H9 (cell line): Measurements from ENCODE around the gene TMEM134. TPM values are rescaled to one million over a fixed set of nuclear protein-coding genes. Genes with fewer than 3 reads are reported as not detected.
A peak's percentile ranks its signal among the peaks of the same experiment; 100 is the strongest.

Experiments
- DNase-seq: peaks from one replicate; pipeline ENCODE4 v3.0.0-alpha.2; 2017
- H2AFZ ChIP-seq: one replicate; pipeline ENCODE4 v1.6.1; 2013; ENCODE audit warnings: mild to moderate bottlenecking, low read length, control low read depth, moderate library complexity
- H2AK5ac ChIP-seq: 2 replicates; pipeline ENCODE4 v1.6.1; 2013; ENCODE audit warnings: low read length, control low read depth, mixed read lengths; ENCODE audit not compliant: insufficient read length
- H2BK120ac ChIP-seq: one replicate; pipeline ENCODE4 v1.6.1; 2013; ENCODE audit warnings: low read depth, mild to moderate bottlenecking, low read length, control low read depth, inconsistent platforms; ENCODE audit not compliant: poor library complexity, severe bottlenecking
- H2BK12ac ChIP-seq: 2 replicates; pipeline ENCODE4 v1.6.1; 2013; ENCODE audit warnings: low read length, control low read depth, mixed read lengths, low read depth; ENCODE audit not compliant: insufficient read length
- H2BK15ac ChIP-seq: 2 replicates; pipeline ENCODE4 v1.6.1; 2013; ENCODE audit warnings: low read depth, low read length, control low read depth
- H2BK20ac ChIP-seq: one replicate; pipeline ENCODE4 v1.6.1; 2013; ENCODE audit warnings: low read depth, mild to moderate bottlenecking, low read length, control low read depth, inconsistent platforms; ENCODE audit not compliant: poor library complexity, severe bottlenecking
- H2BK5ac ChIP-seq: 2 replicates; pipeline ENCODE4 v1.6.1; 2013; ENCODE audit warnings: low read length, control low read depth, mixed read lengths; ENCODE audit not compliant: insufficient read length
- H3K14ac ChIP-seq: 2 replicates; pipeline ENCODE4 v1.6.1; 2013; ENCODE audit warnings: low read length, control low read depth; ENCODE audit not compliant: insufficient read depth
- H3K18ac ChIP-seq: 2 replicates; pipeline ENCODE4 v1.6.1; 2013; ENCODE audit warnings: low read depth, mild to moderate bottlenecking, mixed read lengths, low read length, control low read depth; ENCODE audit not compliant: insufficient read length
- H3K23ac ChIP-seq: 2 replicates; pipeline ENCODE4 v1.6.1; 2013; ENCODE audit warnings: low read length, control low read depth, mixed read lengths, low read depth; ENCODE audit not compliant: insufficient read length
- H3K23me2 ChIP-seq: 2 replicates; pipeline ENCODE4 v1.6.1; 2013; ENCODE audit warnings: low read depth, mild to moderate bottlenecking, mixed read lengths, low read length, control low read depth; ENCODE audit not compliant: insufficient read length, poor library complexity, severe bottlenecking
- H3K27ac ChIP-seq: 2 replicates; pipeline ENCODE4 v1.5.1; 2013; ENCODE audit warnings: low read length, control low read depth, mixed read lengths, low read depth; ENCODE audit not compliant: insufficient read length
- H3K27me3 ChIP-seq: 2 replicates; pipeline ENCODE4 v1.6.1; 2013; ENCODE audit warnings: low read length, control low read depth, inconsistent platforms; ENCODE audit not compliant: insufficient read depth
- H3K4ac ChIP-seq: 2 replicates; pipeline ENCODE4 v1.6.1; 2013; ENCODE audit warnings: low read depth, mild to moderate bottlenecking, control low read depth, inconsistent platforms, low read length, moderate library complexity
- H3K4me1 ChIP-seq: 2 replicates; pipeline ENCODE4 v1.6.1; 2013; ENCODE audit warnings: low read length, control low read depth, inconsistent platforms; ENCODE audit not compliant: insufficient read depth
- H3K4me2 ChIP-seq: 2 replicates; pipeline ENCODE4 v1.6.1; 2013; ENCODE audit warnings: low read length, control low read depth, mixed read lengths; ENCODE audit not compliant: insufficient read length, insufficient read depth
- H3K56ac ChIP-seq: 2 replicates; pipeline ENCODE4 v1.6.1; 2013; ENCODE audit warnings: low read depth, mild to moderate bottlenecking, mixed read lengths, low read length, control low read depth; ENCODE audit not compliant: insufficient read length
- H3K79me1 ChIP-seq: 2 replicates; pipeline ENCODE4 v1.6.1; 2013; ENCODE audit warnings: low read depth, mild to moderate bottlenecking, moderate library complexity, low read length, control low read depth, inconsistent platforms; ENCODE audit not compliant: insufficient read depth, poor library complexity, severe bottlenecking
- H3K79me2 ChIP-seq: 2 replicates; pipeline ENCODE4 v1.6.1; 2013; ENCODE audit warnings: low read length, control low read depth, inconsistent platforms; ENCODE audit not compliant: insufficient read depth
- H3K9ac ChIP-seq: 2 replicates; pipeline ENCODE4 v1.6.1; 2013; ENCODE audit warnings: low read length, control low read depth, mixed read lengths; ENCODE audit not compliant: insufficient read length; ENCODE audit errors: extremely low read depth
- H3K9me3 ChIP-seq: one replicate; pipeline ENCODE4 v1.6.1; 2013; ENCODE audit warnings: low read depth, low read length, inconsistent platforms; ENCODE audit not compliant: control insufficient read depth
- H3T11ph ChIP-seq: one replicate; pipeline ENCODE4 v1.6.1; 2013; ENCODE audit warnings: mild to moderate bottlenecking, low read length, control low read depth, inconsistent platforms
- H4K20me1 ChIP-seq: one replicate; pipeline ENCODE4 v1.6.1; 2013; ENCODE audit not compliant: control insufficient read depth, insufficient read length, insufficient read depth
- H4K5ac ChIP-seq: 2 replicates; pipeline ENCODE4 v1.6.1; 2013; ENCODE audit warnings: low read depth, mild to moderate bottlenecking, mixed read lengths, low read length, control low read depth; ENCODE audit not compliant: insufficient read length
- H4K8ac ChIP-seq: replicated peaks from 2 replicates; pipeline ENCODE4 v1.6.1; 2013; ENCODE audit warnings: low read length, control low read depth, mixed read lengths, low read depth; ENCODE audit not compliant: insufficient read length
- H4K91ac ChIP-seq: 2 replicates; pipeline ENCODE4 v1.6.1; 2013; ENCODE audit warnings: low read depth, mild to moderate bottlenecking, moderate library complexity, mixed read lengths, low read length, control low read depth; ENCODE audit not compliant: insufficient read length
- H3K27ac Mint-ChIP-seq, 3 experiments: 2 replicates in 2 of 3; 3 replicates in 1 of 3; pipeline ENCODE4 v1.8.0; 2020 to 2021; ENCODE audit warnings: mixed read lengths in 3 of 3, mild to moderate bottlenecking in 1 of 3, moderate library complexity in 1 of 3
- H3K27me3 Mint-ChIP-seq: 2 replicates; pipeline ENCODE4 v1.8.0; 2021; ENCODE audit warnings: low read depth, mild to moderate bottlenecking, moderate library complexity, mixed read lengths
- H3K36me3 Mint-ChIP-seq, 3 experiments: 2 replicates in 2 of 3; 3 replicates in 1 of 3; pipeline ENCODE4 v1.8.0; 2020 to 2021; ENCODE audit warnings: low read depth in 3 of 3, mixed read lengths in 3 of 3; ENCODE audit not compliant: insufficient read depth in 1 of 3
- H3K4me1 Mint-ChIP-seq, 2 experiments: 2 replicates each; pipeline ENCODE4 v1.8.0; 2020; ENCODE audit warnings: mixed read lengths in 2 of 2
- H3K4me3 Mint-ChIP-seq, 2 experiments: 2 replicates in 1 of 2; 3 replicates in 1 of 2; pipeline ENCODE4 v1.8.0; 2020 to 2021; ENCODE audit warnings: mild to moderate bottlenecking in 2 of 2, mixed read lengths in 2 of 2, moderate library complexity in 1 of 2
- H3K9me3 Mint-ChIP-seq, 2 experiments: 2 replicates in 1 of 2; 3 replicates in 1 of 2; pipeline ENCODE4 v1.8.0; 2020; ENCODE audit warnings: mild to moderate bottlenecking in 2 of 2, mixed read lengths in 2 of 2, moderate library complexity in 1 of 2
- whole genome bisulfite sequencing: extraction: QIAGEN DNeasy Blood & Tissue Kit; methylation state at CpG from one replicate; pipeline ENCODE4 v1.1.7; 2013; ENCODE audit warnings: missing lambda C conversion rate, low lambda C conversion rate, mixed read lengths; ENCODE audit not compliant: insufficient read length; ENCODE audit errors: extremely low coverage; 5-methylcytosine and 5-hydroxymethylcytosine counted together
- total RNA-seq: library from RNA; stranded (reverse); gene quantifications from 2 replicates; pipeline ENCODE4 v1.2.1, GENCODE V29; 2021
- TF ChIP-seq, protein P1 (sequence below): fragments of 200-600 bp; sonication (generic); conservative IDR thresholded peaks from 3 replicates; pipeline ENCODE4 v1.8.0; 2021; ENCODE audit warnings: antibody characterized with exemption, mild to moderate bottlenecking

The TMEM134 gene
- total RNA-seq, 1 experiment from 2014 or later: 53.6 TPM

DNA sequence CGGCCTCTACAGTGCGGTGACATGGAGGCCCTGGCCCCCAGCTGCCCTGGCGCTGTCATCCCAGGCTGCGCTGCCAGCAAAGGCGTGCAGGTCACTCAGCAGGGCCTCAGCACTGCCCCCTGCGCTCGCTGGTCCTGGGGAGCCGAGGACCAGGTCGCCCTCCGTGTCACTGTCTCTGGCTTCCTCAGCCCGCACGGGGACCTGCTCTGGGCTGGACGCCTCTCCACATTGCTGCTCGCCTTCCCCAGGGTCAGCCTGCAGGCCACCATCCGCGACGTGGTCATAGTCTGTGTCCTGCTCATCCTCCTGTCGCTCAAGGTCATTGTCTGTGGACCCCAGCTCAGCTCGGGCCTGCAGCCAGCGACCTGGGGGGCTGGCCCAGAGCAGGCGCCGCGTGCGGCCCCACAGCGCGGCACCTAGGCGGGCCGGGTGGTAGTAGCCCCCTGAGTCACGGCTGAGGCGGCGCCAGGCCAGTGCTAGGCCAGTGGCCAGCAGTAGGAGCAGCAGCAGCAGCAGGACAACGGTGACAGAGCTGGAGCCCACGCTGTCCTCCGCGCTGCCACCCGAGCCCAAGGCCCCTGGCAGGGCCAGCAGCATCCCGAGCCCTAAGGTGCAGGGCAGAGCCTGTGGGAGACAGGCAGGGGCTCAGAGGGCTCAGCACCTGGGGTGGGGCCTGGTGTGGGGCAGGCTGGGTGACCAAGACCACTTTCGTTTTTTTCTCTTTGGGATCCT, 33.2 kb downstream of the TMEM134 start:
- Histone ChIP-seq H4K91ac (peak overlapping the region; percentile 5), H2BK120ac (peak overlapping the region; percentile 8), H3K4me2 (no peak overlapping the region), H3K79me1 (no peaks in the 10 kb centered on the region), H2BK5ac (no peak overlapping the region), H3K18ac (peak overlapping the region; percentile 47), H3K23ac (no peak overlapping the region), H3K4ac (no peak overlapping the region), H2BK20ac (no peak overlapping the region), H4K5ac (no peak overlapping the region), H3K79me2 (no peaks in the 10 kb centered on the region), H3K4me1 (no peaks in the 10 kb centered on the region; the same call in 1 of the 2 replicates), H3K27me3 (no peaks in the 10 kb centered on the region), H3T11ph (no peak overlapping the region), H3K9me3 (no peaks in the 10 kb centered on the region), H2BK15ac (no peak overlapping the region), H4K8ac (no peak overlapping the region), H3K14ac (peak overlapping the region; percentile 18; the same call in 1 of the 2 replicates), H3K9ac (no peak overlapping the region), H2AFZ (no peak overlapping the region), H2BK12ac (no peak overlapping the region), H3K23me2 (no peaks in the 10 kb centered on the region), H3K27ac (no peak overlapping the region), H2AK5ac (no peak overlapping the region), H3K56ac (no peak overlapping the region), H4K20me1 (no peaks in the 10 kb centered on the region)
- no peak for DNase-seq
- no peaks in the 10 kb centered on the region; the same call in 1 of the 2 replicates for H3K27me3 Mint-ChIP-seq
- H3K9me3 Mint-ChIP-seq: no peaks in the 10 kb centered on the region
- WGBS: no CpG with 5 or more reads among the region's 38 CpGs
- H3K36me3 Mint-ChIP-seq: peaks cover 13 to 49% (median 45%) of the 10 kb centered on the region in 3 experiments; a peak in 6 of 7 replicates
- H3K4me1 Mint-ChIP-seq: peaks cover 4 to 10% of the 10 kb centered on the region in 2 experiments
- TF ChIP-seq, protein P1, sequence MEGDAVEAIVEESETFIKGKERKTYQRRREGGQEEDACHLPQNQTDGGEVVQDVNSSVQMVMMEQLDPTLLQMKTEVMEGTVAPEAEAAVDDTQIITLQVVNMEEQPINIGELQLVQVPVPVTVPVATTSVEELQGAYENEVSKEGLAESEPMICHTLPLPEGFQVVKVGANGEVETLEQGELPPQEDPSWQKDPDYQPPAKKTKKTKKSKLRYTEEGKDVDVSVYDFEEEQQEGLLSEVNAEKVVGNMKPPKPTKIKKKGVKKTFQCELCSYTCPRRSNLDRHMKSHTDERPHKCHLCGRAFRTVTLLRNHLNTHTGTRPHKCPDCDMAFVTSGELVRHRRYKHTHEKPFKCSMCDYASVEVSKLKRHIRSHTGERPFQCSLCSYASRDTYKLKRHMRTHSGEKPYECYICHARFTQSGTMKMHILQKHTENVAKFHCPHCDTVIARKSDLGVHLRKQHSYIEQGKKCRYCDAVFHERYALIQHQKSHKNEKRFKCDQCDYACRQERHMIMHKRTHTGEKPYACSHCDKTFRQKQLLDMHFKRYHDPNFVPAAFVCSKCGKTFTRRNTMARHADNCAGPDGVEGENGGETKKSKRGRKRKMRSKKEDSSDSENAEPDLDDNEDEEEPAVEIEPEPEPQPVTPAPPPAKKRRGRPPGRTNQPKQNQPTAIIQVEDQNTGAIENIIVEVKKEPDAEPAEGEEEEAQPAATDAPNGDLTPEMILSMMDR: no peak
- H3K4me3 Mint-ChIP-seq: no peak overlapping the region
- peak overlapping the region; percentile 44 to 96 (median 94); a peak in 5 of 7 replicates for H3K27ac Mint-ChIP-seq
